DMS 273 (cell line): ENCODE measurements around the gene DNM1.

Source experiments
- DNase-seq: peaks from one replicate; lab custom pipeline; 2025; ENCODE audit not compliant: unreplicated experiment; lab: John Stamatoyannopoulos, UW

Gene DNM1

GRCh38 chr9:128249908-128250838 lies 47.0 kb downstream of the DNM1 start:
- peak; percentile 36 for DNase-seq

GRCh38 chr9:128250839-128251731 lies 47.9 kb downstream of the DNM1 start:
- DNase-seq, result no peak

DNA sequence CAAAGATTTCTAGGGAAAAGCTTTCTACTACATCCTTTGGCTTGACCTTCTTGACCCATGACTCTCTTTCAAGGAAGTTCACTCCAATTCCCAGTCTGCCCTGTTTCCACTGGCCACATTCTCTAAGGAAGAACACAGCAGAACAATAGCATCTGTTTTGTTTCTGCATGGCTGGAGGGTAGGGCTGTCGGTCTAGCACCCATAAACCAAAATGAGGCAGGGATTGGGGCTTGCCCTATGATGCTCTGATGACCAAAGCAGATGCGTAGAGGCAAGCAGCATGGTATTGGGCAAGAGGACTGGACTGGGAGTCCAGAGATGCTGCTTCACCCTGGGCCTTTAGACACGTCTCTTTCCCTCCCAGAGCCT lies 48.5 kb downstream of the DNM1 start:
- DNase-seq, result no peak

DNA sequence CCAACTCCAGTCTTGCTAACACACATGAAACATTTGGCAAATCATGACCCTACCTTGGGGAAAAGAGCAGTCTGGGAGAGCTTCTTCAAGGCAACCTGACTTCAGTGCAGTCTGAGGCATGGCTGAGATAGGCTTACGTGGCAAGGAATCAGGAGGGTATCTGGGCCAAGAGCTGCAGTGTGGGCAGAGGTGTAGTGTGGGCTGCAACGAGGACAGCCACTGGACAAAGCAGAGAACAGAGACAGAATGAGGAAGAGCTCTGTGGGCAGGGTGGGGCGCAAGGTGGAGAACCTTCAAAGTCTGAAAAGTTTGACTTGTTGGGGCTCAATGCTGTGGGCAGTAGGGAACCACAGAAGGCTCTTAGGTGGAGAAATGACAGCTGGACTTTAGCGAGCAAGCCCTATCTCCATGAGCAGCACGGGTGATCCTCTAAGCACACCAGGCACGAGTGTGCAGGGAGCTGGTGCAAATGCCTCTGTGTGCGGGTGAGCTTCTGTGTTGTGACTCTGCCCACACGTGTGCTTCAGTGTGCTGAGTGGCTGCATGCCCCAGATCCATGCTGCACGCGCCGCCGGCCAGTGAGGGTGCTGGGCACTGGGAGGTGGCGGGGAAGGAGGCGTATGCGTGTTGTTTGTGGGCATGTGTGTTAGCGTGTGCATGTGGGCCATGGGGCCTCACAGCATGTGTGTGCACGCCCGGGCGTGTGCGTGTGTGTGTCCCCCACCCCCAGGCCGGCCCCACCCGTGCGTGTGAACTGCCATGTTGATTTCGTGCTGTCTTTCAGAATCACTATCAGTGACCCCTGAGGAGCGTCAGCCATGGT lies 49.3 kb downstream of the DNM1 start:
- no peak for DNase-seq

DNA sequence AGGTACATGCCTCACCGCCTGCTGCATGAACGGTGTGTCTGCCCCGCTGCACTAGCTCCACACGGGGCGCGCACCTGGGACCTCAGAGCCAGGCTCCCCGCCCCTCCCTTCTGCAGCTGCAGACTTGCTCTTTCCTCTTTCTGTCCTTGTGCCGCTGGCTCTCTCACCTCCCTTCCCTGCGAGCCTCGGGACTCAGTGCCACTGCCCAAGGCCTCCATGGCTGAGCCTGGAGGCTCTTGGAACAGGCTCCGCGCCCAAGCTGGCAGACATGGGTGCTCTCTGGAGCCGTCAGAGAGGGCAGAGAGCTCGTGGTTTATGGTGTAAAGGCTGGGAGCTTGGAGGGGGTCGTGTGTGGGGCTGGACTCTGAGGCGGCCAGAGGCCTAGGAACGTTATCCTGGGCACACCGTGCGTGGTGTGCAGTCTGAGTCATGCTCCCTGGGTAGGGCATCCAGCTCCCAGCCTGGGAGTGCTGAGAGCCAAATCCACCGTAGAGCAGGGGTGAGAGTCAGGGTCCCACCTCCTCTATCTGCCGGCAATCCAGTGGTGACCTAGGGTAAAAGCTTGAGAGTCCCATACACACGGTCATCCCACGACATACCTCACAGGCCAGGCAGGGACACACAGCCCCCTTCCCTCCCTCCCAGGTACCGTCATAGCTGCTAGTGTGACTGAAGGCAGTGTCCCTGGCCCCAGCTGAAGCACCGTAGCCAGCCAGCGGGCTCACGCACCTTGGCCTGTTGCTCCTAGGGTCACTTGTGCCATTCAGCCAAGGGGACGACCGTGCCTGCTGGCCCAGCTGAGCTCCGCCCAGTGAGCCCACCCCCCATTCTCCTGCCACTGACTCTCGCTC lies 50.2 kb downstream of the DNM1 start:
- no peak for DNase-seq

- DNase-seq, result no peak
Measured at GRCh38 chr9:128253991-128254346, 50.8 kb downstream of the DNM1 start.

DNA sequence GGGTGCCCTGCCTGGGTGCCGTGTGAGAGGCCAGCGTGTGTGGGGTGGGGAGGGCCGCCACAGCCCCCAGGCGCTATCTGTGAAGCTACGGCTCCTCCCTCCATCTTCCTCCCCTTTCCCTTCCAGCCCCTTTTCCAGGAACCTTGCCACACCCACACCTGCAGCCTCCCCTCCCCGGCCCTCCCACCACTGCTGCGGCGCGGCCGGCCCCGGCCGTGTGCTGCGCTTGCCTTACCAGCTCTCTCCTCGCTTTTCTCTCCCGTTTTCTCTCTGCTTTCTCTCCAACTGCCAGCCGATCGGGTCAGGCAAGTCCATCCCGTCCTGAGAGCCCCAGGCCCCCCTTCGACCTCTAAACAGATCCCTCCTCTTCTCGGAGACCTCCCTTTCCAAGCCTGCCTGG lies 51.2 kb downstream of the DNM1 start:
- DNase-seq, result no peak

GRCh38 chr9:128254855-128255759 lies 51.9 kb downstream of the DNM1 start:
- DNase-seq, result peak; percentile 85

- DNase-seq, result no peak
Measured at GRCh38 chr9:128257086-128257825, 54.1 kb downstream of the DNM1 start.

- no peak for DNase-seq
Measured at GRCh38 chr9:128257907-128258306, 54.7 kb downstream of the DNM1 start.

- no peak for DNase-seq
Measured at GRCh38 chr9:128258326-128258725, 55.1 kb downstream of the DNM1 start.

DNA sequence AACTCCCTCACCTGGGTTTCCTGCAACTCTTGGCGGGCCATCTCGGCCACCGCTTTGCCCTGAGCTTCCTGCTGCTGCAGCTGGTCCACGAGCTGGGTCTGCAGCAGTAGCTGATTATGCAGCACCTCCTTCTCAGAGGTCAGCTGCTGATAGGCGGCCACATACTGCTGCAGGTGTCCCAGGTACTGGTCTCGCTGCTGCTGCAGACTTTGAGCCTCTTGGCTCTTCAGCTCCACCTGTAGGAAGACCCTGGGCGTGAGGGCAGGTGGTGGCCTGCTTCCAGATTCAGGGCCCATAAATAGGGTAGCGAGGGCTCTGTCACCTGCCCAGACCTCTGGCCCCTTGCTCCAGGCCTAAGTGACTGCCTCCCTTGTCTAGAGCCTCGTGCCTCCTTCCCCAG lies 56.0 kb downstream of the DNM1 start:
- DNase-seq, result no peak

- DNase-seq, result no peak
Measured at GRCh38 chr9:128260340-128260739, 57.2 kb downstream of the DNM1 start.

DNA sequence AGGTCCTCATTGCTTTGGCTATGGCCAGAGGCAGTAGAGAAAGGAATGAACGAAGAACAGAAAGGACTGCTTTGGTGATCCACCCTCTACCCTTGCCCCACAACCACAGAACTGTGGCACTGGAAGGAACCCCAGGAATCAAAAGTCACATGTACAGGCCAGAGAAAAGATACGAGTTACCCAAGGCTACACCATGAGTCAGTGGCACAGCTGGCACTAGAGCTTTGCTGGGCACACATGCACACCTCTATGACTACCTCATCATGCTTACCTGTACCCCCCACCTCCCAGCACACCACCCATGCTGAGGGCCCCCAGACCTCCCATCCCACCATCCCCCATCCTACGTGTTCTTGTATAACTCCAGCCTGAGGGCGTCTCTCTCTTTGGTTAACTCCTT lies 59.5 kb downstream of the DNM1 start:
- DNase-seq, result no peak

DNA sequence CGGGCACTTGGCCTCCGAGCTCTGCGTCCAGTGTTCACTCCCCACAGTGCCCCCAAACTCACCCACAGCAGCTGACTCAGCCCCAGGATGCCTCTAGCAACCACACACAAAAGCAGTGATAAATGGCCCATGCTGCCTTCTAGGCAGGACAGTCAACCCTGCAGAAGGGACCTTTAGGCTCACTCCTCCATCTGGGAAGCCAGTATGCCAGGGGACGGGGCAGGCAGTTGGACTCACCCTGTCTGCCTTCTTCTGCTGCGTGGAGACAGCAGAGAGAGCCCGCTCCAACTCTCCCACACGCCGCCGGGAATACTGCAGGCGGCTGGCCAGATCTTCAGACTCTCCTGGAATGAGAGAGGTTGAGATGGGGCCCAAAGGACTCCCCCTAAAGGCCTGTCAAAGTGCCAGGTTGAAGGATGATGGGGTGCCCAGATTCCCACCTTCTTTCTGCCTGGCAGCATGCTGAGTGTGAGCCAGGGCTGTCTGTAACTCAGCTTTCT lies 62.2 kb downstream of the DNM1 start:
- no peak for DNase-seq

DNA sequence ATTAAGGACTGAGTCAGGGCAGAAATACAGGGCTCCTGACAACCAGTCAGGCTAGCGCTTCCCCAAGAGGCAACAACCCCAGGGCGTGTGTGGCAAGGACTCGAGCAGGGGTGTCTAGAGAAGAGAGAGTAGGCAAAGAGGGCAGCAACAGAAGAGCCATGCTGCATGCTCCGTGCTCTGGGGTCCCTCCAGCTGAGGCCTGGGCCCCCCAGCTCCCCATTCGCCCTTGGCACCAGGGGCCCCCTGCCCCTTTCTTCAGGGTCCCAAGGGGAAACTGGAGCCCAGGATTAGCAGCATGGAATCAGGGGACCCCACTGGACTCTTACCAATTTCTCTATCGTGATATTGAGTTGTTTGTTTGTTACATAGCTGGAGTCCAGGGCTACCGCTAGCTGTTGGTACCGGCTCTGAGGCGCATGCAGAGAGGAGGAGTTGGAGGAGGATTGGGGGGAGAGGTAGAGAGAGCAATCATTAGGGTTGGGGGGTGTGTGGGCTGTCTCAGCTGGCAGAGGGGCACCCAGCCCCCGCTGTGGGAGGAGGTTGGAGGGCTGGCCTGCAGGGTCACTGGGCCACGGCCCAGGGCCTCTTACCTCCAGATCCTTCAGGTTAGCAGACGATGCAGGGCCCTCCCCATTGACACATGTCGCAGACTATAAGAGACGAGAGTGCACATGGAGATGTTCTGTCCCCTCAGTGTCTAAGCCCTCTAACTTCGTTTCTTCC lies 63.9 kb downstream of the DNM1 start:
- no peak for DNase-seq

- no peak for DNase-seq
Measured at GRCh38 chr9:128271112-128271511, 67.9 kb downstream of the DNM1 start.

DNA sequence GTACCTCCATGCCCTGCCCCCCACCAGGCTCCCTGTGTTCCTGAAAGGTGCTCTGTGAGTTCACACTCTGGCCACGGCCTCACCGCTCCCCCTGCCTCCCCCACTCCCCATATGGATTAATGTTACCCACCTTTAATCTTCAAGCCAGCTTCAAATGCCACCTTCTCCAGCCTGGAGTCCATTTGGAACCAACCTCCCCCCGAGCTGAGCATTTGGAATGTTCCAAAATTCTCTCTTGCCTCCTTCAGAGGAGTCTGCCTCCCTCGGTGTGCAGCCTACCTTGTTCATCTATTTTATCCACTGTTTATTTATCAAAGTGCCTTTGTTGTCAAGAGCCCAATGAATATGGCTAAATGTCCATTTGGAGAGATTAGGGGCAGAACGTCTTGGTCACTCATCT lies 68.3 kb downstream of the DNM1 start:
- DNase-seq, result no peak
